HL-60/S4 (cell line): ENCODE measurements around the gene SLC45A2.
"Not testable (repeated sequence)": the region's sequence is repeated elsewhere in the genome, so short reads cannot be mapped to it uniquely, and the experiment has no call there.

Source experiments
- in situ Hi-C: fragments of 300-500 bp; cut with MboI; formaldehyde crosslinking; loops from 2 replicates; pipeline ENCODE4 v1.14.3; 2022; ENCODE audit warnings: low sequenced_read_pairs

SLC45A2 gene

GRCh38 chr5:33984671-33985124, at the start of gene SLC45A2:
Gene SLC45A2 (minus strand): TSS chr5:33984693. CDS start chr5:33984583, 110 bp downstream.
- in situ Hi-C loops: loop anchor here (25.0 kb wide), 1 partner anchor 478 kb away; no protein-coding TSS in a partner anchor

GRCh38 chr5:34031966-34032365, 47.5 kb upstream of the SLC45A2 start:
- in situ Hi-C loops: no loop called here

GRCh38 chr5:34031117-34031516, 46.6 kb upstream of the SLC45A2 start:
- in situ Hi-C loops: no loop called here

- in situ Hi-C loops: not testable (repeated sequence)
Observed at GRCh38 chr5:34030585-34030984, 46.1 kb upstream of the SLC45A2 start.

GRCh38 chr5:34030048-34030447, 45.6 kb upstream of the SLC45A2 start:
- in situ Hi-C loops: no loop called here

- in situ Hi-C loops: no loop called here
Observed at GRCh38 chr5:34028349-34028748, 43.9 kb upstream of the SLC45A2 start.

GRCh38 chr5:34026089-34026761, 41.7 kb upstream of the SLC45A2 start:
- in situ Hi-C loops: no loop called here

- in situ Hi-C loops: no loop called here
Observed at GRCh38 chr5:34022121-34022705, 37.7 kb upstream of the SLC45A2 start.

- in situ Hi-C loops: no loop called here
Observed at GRCh38 chr5:34021334-34021733, 36.8 kb upstream of the SLC45A2 start.

- in situ Hi-C loops: no loop called here
Observed at GRCh38 chr5:34020726-34021125, 36.2 kb upstream of the SLC45A2 start.

GRCh38 chr5:34017254-34017653, 32.8 kb upstream of the SLC45A2 start:
- in situ Hi-C loops: no loop called here

- in situ Hi-C loops: no loop called here
Observed at GRCh38 chr5:34016750-34017149, 32.3 kb upstream of the SLC45A2 start.

- in situ Hi-C loops: no loop called here
Observed at GRCh38 chr5:34016222-34016621, 31.7 kb upstream of the SLC45A2 start.

- in situ Hi-C loops: no loop called here
Observed at GRCh38 chr5:34015120-34015822, 30.8 kb upstream of the SLC45A2 start.

GRCh38 chr5:34014626-34015025, 30.1 kb upstream of the SLC45A2 start:
- in situ Hi-C loops: no loop called here

GRCh38 chr5:34013547-34013946, 29.1 kb upstream of the SLC45A2 start:
- in situ Hi-C loops: no loop called here

- in situ Hi-C loops: no loop called here
Observed at GRCh38 chr5:34012791-34013190, 28.3 kb upstream of the SLC45A2 start.

GRCh38 chr5:34011536-34011935, 27.0 kb upstream of the SLC45A2 start:
- in situ Hi-C loops: no loop called here

- in situ Hi-C loops: not testable (repeated sequence)
Observed at GRCh38 chr5:34010146-34010545, 25.7 kb upstream of the SLC45A2 start.

GRCh38 chr5:34009610-34010009, 25.1 kb upstream of the SLC45A2 start:
- in situ Hi-C loops: no loop called here

GRCh38 chr5:34008802-34009201, 24.3 kb upstream of the SLC45A2 start:
- in situ Hi-C loops: no loop called here
